Right atrium auricular region (tissue), 2 donors: ENCODE results near the gene PDE8B. TPM values are rescaled to one million over a fixed set of nuclear protein-coding genes. Genes with fewer than 3 reads are reported as not detected.

ENCODE experiments used
- DNase-seq: peaks from one replicate; pipeline ENCODE4 v3.0.0-alpha.2; 2019; ENCODE audit warnings: low spot score
- H3K27ac ChIP-seq, 2 donors: fragments of 200-600 bp; sonication (generic); 1 replicate in 1 of 2; 2 replicates in 1 of 2; pipeline ENCODE4 v1.5.1; 2016 to 2019
- H3K27me3 ChIP-seq, 2 donors: fragments of 200-600 bp; sonication (generic); one replicate each; pipeline versions ENCODE4 v1.5.1 to v1.6.0; 2017 to 2019
- H3K36me3 ChIP-seq: fragments of 200-600 bp; sonication (generic); one replicate; pipeline ENCODE4 v1.5.1; 2016
- H3K4me1 ChIP-seq, 2 donors: fragments of 200-600 bp; sonication (generic); one replicate each; pipeline versions ENCODE4 v1.5.1 to v1.6.0; 2017 to 2019
- H3K4me3 ChIP-seq, 2 donors: fragments of 200-600 bp; sonication (generic); 1 replicate in 1 of 2; 2 replicates in 1 of 2; pipeline ENCODE4 v1.5.1; 2017 to 2019; ENCODE audit warnings: mild to moderate bottlenecking in 1 of 2, moderate library complexity in 1 of 2
- H3K9me3 ChIP-seq, 2 donors: fragments of 200-600 bp; sonication (generic); one replicate each; pipeline ENCODE4 v1.5.1; 2019
- total RNA-seq, 2 donors: library from RNA; depleted of rRNA; stranded (reverse); fragments of >200 nt; gene quantifications; one replicate each; pipeline ENCODE4 v1.1.0, GENCODE V29; 2016
- TF ChIP-seq, protein P1 (sequence below), 2 donors: fragments of 200-600 bp; sonication (generic); IDR thresholded peaks; one replicate each; pipeline ENCODE4 v1.5.1; 2019; ENCODE audit warnings: antibody characterized with exemption in 2 of 2

PDE8B gene
- total RNA-seq, 2 donors from 2014 or later, result 22.2 to 64.5 TPM

DNA sequence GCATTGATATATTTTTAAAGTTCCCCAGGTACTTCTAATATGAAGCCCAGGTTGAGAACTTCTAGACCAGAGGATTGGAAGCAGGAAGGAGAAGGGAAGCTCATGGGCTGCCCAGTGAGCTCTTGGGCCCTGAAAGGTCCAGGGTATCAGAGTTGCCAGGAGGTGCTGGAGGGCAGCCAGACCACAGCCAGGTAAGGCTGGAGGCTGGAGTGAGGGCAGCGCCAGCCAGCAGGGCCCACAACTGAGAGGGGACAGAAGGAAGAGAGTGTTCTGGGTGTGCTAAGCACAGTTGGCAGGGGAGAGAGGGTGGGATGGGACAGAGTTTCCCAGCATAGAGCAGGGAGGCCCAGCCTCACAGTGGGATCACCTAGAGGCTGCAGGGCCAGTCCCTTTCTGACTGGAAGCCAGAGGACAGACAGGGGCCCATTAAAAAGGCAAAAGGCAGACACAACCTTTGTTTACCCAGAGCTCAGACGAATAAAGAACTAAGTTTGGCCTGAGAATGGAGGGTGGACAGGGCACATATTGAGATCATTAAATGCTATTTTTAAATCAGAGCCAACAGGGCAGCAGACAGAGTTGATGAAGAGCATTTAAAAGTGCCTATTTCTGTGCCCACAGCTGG, 94.9 kb downstream of the PDE8B start:
- H3K27ac ChIP-seq, result peak overlapping the region; percentile 20 to 62
- no peaks in the 10 kb centered on the region for H3K27me3 ChIP-seq
- peaks cover 0 to 22% of the 10 kb centered on the region in 2 donors for H3K4me1 ChIP-seq
- no peak for DNase-seq
- H3K36me3 ChIP-seq, result no peaks in the 10 kb centered on the region
- no peaks in the 10 kb centered on the region for H3K9me3 ChIP-seq
- H3K4me3 ChIP-seq, result no peak overlapping the region
- TF ChIP-seq, protein P1, sequence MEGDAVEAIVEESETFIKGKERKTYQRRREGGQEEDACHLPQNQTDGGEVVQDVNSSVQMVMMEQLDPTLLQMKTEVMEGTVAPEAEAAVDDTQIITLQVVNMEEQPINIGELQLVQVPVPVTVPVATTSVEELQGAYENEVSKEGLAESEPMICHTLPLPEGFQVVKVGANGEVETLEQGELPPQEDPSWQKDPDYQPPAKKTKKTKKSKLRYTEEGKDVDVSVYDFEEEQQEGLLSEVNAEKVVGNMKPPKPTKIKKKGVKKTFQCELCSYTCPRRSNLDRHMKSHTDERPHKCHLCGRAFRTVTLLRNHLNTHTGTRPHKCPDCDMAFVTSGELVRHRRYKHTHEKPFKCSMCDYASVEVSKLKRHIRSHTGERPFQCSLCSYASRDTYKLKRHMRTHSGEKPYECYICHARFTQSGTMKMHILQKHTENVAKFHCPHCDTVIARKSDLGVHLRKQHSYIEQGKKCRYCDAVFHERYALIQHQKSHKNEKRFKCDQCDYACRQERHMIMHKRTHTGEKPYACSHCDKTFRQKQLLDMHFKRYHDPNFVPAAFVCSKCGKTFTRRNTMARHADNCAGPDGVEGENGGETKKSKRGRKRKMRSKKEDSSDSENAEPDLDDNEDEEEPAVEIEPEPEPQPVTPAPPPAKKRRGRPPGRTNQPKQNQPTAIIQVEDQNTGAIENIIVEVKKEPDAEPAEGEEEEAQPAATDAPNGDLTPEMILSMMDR (IDR thresholded peaks at IDR 0.05), result no peak

DNA sequence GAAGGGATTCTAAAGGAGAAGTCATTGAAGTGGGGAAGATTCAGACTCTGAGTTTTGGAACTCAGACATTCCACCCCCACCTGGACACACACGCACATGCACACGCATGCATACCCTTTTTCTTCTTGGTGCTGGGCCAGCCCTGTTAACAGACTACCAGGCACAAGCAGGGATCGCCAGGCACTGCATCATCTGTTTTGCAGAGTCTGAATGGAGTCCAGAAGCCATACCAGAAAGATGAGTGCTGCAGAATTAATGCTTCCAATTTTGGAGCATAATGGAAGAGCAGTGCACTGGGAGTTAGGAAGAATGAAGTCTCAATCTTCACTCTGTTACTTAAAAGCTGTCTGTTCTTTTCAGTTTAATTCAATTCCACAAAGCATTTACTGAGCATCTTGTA, 95.5 kb downstream of the PDE8B start:
- peak overlapping the region in 1 of 2 donors; percentile 62 for H3K27ac ChIP-seq
- H3K4me3 ChIP-seq, result no peak overlapping the region
- TF ChIP-seq, protein P1 (IDR thresholded peaks at IDR 0.05), result no peak
- DNase-seq, result no peak
- no peaks in the 10 kb centered on the region for H3K9me3 ChIP-seq
- no peaks in the 10 kb centered on the region for H3K27me3 ChIP-seq
- peaks cover 0 to 28% of the 10 kb centered on the region in 2 donors for H3K4me1 ChIP-seq
- H3K36me3 ChIP-seq, result no peaks in the 10 kb centered on the region

DNA sequence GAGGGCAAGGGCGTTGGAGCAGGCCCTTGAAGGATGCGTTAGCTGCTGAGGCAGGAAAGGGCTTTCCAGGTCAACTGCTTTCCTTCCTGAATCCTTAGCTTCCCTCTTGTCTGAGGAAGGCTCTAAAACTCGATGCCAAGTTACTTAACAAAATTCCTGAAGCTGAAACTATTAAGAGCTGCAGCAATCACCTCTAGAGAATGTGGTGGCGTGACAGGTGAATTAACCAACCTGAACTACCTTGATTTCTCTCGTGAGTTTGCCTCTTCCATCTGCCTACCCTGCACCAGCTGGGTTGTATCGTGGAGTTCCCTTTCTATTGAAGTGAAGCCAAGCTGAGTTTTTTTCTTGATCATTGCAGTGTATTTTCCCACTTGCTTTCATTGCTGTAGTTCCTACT, 96.1 kb downstream of the PDE8B start:
- no peak overlapping the region for H3K4me3 ChIP-seq

DNA sequence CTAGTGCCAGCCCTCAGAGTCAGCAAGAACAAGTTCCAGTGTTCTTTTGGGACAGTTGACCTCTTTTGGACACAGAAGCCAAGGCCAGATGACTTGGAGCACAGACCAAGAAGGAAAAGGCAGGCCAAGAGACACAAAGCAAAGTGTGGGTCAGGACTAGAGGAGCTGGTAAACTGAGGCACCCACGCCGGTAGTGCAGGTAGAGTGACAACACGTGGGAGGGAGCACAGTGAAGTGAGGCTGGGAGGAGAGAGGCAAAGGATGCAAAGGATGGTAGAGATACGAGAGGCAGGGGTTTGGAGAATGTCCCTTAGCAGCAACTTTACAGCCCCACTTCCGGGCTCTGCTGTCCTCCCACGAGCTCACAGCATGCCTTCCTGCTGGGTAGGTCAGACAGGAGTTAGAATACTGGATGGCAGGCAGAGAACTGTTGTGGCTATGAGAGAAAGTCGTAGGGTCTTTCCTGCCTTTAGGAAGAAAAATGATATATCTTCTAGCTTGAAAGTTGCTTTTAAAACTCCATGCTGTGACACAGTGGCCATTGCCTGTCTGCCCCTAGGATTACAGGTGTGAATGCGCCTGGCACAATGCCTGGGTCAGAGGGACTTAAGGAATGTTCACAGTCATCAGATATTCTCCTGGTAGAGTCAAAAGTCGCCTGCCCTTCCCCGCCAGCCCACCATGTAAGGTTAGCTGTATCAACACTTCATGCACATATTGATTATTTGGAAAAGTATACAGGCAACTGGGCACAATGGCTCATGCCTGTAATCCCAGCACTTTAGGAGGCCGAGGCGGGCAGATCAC, 97.9 kb downstream of the PDE8B start:
- Histone ChIP-seq H3K9me3 (no peaks in the 10 kb centered on the region), H3K4me1 (peaks cover 0 to 32% of the 10 kb centered on the region in 2 donors), H3K36me3 (no peaks in the 10 kb centered on the region), H3K27me3 (no peaks in the 10 kb centered on the region), H3K4me3 (no peak overlapping the region), H3K27ac (no peak overlapping the region)
- no peak for DNase-seq
- TF ChIP-seq, protein P1 (IDR thresholded peaks at IDR 0.05), result no peak

More for the DNA sequence above, 96.1 kb downstream of the PDE8B start:
- Histone ChIP-seq H3K27me3 (no peaks in the 10 kb centered on the region), H3K36me3 (no peaks in the 10 kb centered on the region), H3K4me1 (peaks cover 0 to 32% of the 10 kb centered on the region in 2 donors), H3K27ac (peak overlapping the region in 1 of 2 donors; percentile 62), H3K9me3 (no peaks in the 10 kb centered on the region)
- TF ChIP-seq, protein P1 (IDR thresholded peaks at IDR 0.05), result no peak
- DNase-seq, result no peak

DNA sequence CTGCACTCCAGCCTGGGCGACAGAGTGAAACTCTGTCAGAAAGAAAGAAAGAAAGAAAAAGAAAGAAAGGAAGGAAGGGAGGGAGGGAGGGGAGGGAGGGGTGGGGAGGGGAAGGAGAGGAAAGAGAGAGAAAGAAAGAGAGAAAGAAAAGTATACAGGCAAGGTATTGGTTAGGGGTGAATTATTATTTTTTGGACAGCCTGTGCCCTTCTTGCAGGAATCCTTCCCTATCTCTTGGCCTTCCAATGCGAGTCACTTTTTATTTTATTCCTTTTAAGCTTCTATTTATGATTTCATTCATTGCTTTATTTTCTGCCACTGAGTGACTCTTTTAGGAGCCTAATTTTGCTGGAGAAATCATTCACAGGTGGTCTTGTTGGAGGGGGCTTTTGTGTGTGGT, 98.7 kb downstream of the PDE8B start:
- no peak overlapping the region for H3K27ac ChIP-seq

More for the DNA sequence above, 98.7 kb downstream of the PDE8B start:
- H3K4me1 ChIP-seq, result peaks cover 0 to 32% of the 10 kb centered on the region in 2 donors
- H3K36me3 ChIP-seq, result no peaks in the 10 kb centered on the region
- no peak for DNase-seq
- TF ChIP-seq, protein P1 (IDR thresholded peaks at IDR 0.05), result no peak
- no peak overlapping the region for H3K4me3 ChIP-seq
- H3K27me3 ChIP-seq, result no peaks in the 10 kb centered on the region
- H3K9me3 ChIP-seq, result no peaks in the 10 kb centered on the region
